Measurements from ENCODE around the gene ZMYND15. TPM values are rescaled to one million over a fixed set of nuclear protein-coding genes. Genes with fewer than 3 reads are reported as not detected.

ZMYND15 gene
- total RNA-seq, 1 experiment from 2014 or later = 2.8 TPM

DNA sequence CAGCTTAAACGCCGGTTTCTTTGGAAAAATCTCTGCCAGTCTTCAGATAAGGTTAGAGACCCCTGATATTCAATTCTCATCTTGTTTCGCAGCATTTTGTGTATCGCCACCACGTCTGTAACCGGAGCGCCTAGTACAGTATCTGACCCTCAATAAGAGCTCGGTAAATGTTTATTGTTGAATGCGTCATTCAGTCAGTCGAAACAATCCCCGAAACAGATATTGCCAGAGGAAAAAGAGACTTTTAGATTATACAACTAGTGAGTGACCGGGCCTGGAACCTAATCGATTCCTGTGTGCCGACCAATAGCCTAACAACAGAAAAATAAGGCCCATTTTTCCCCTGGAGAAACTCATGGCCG, 36.3 kb upstream of the ZMYND15 start:
- Histone ChIP-seq H3K4me1 (ENCODE audit: control insufficient read depth in 1 of 2, insufficient read depth in 2 of 2, low read length in 2 of 2) (peaks cover 5 to 35% of the 10 kb centered on the region in 2 experiments), H3K79me2 (ENCODE audit: insufficient read depth, low read length) (peaks cover 66% of the 10 kb centered on the region), H3K4me2 (ENCODE audit: low read length) (peak overlapping the region; percentile 96), H3K9ac (ENCODE audit: low read length) (peak overlapping the region; percentile 100), H3K36me3 (ENCODE audit: control insufficient read depth in 1 of 2, insufficient read depth in 2 of 2, low read length in 2 of 2) (no peaks in the 10 kb centered on the region), H2AFZ (ENCODE audit: low read depth, low read length, poor library complexity, severe bottlenecking) (no peak overlapping the region), H3K9me2 (ENCODE audit: insufficient read depth) (no peaks in the 10 kb centered on the region), H3K9me3 (ENCODE audit: control insufficient read depth in 1 of 2, insufficient read depth in 1 of 2, low read depth in 1 of 2, low read length in 2 of 2) (no peaks in the 10 kb centered on the region), H3K27ac (ENCODE audit: low read depth, low read length) (peak overlapping the region; percentile 72), H3K27me3 (ENCODE audit: insufficient read depth, low read length) (no peaks in the 10 kb centered on the region), H3K4me3 (replicated peaks in 1 of 2; ENCODE audit: low read depth in 1 of 2, low read length in 2 of 2) (peak overlapping the region; percentile 99 to 100), H4K20me1 (ENCODE audit: insufficient read depth) (no peaks in the 10 kb centered on the region)
- ChIA-PET POLR2A (no interaction called here), RAD21 (ENCODE audit: low non-redundant PET in 1 of 2, low total read pairs in 2 of 2, uncharacterized antibody in 2 of 2, unreplicated experiment in 2 of 2) (no interaction called here), CTCF (no interaction called here)
- DNase-seq (ENCODE audit: low read depth, low spot score) (no peak), ATAC-seq (no peak)
- TF ChIP-seq, protein P1, sequence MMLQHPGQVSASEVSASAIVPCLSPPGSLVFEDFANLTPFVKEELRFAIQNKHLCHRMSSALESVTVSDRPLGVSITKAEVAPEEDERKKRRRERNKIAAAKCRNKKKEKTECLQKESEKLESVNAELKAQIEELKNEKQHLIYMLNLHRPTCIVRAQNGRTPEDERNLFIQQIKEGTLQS (IDR thresholded peaks at IDR 0.05) = no peak
- TF ChIP-seq SIN3A (IDR thresholded peaks at IDR 0.05; ENCODE audit: low read depth) (no peak), ZFX (IDR thresholded peaks at IDR 0.05) (no peak), FOSL1 (IDR thresholded peaks at IDR 0.05; ENCODE audit: low read depth) (no peak), SRF (IDR thresholded peaks at IDR 0.05; ENCODE audit: low read depth) (no peak), EZH2phosphoT487 (IDR thresholded peaks at IDR 0.05; ENCODE audit: borderline replicate concordance) (no peak), ZNF274 (IDR thresholded peaks at IDR 0.05; ENCODE audit: low read depth, low read length) (no peak), EZH2 (IDR thresholded peaks at IDR 0.05) (no peak), TCF7L2 (IDR thresholded peaks at IDR 0.05; ENCODE audit: borderline replicate concordance, extremely low read depth, insufficient read depth, insufficient read length) (no peak), YY1 (IDR thresholded peaks at IDR 0.05; ENCODE audit: extremely low read depth, insufficient replicate concordance, low read depth, low read length) (no peak)
- TF ChIP-seq, protein P2, sequence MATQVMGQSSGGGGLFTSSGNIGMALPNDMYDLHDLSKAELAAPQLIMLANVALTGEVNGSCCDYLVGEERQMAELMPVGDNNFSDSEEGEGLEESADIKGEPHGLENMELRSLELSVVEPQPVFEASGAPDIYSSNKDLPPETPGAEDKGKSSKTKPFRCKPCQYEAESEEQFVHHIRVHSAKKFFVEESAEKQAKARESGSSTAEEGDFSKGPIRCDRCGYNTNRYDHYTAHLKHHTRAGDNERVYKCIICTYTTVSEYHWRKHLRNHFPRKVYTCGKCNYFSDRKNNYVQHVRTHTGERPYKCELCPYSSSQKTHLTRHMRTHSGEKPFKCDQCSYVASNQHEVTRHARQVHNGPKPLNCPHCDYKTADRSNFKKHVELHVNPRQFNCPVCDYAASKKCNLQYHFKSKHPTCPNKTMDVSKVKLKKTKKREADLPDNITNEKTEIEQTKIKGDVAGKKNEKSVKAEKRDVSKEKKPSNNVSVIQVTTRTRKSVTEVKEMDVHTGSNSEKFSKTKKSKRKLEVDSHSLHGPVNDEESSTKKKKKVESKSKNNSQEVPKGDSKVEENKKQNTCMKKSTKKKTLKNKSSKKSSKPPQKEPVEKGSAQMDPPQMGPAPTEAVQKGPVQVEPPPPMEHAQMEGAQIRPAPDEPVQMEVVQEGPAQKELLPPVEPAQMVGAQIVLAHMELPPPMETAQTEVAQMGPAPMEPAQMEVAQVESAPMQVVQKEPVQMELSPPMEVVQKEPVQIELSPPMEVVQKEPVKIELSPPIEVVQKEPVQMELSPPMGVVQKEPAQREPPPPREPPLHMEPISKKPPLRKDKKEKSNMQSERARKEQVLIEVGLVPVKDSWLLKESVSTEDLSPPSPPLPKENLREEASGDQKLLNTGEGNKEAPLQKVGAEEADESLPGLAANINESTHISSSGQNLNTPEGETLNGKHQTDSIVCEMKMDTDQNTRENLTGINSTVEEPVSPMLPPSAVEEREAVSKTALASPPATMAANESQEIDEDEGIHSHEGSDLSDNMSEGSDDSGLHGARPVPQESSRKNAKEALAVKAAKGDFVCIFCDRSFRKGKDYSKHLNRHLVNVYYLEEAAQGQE (IDR thresholded peaks at IDR 0.05; ENCODE audit: low read depth) = no peak
- TF ChIP-seq, protein P3, sequence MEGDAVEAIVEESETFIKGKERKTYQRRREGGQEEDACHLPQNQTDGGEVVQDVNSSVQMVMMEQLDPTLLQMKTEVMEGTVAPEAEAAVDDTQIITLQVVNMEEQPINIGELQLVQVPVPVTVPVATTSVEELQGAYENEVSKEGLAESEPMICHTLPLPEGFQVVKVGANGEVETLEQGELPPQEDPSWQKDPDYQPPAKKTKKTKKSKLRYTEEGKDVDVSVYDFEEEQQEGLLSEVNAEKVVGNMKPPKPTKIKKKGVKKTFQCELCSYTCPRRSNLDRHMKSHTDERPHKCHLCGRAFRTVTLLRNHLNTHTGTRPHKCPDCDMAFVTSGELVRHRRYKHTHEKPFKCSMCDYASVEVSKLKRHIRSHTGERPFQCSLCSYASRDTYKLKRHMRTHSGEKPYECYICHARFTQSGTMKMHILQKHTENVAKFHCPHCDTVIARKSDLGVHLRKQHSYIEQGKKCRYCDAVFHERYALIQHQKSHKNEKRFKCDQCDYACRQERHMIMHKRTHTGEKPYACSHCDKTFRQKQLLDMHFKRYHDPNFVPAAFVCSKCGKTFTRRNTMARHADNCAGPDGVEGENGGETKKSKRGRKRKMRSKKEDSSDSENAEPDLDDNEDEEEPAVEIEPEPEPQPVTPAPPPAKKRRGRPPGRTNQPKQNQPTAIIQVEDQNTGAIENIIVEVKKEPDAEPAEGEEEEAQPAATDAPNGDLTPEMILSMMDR (IDR thresholded peaks at IDR 0.05 in 2 of 3, conservative IDR thresholded peaks at IDR 0.05 in 1 of 3; ENCODE audit: borderline replicate concordance in 1 of 3, insufficient read depth in 1 of 3, low read depth in 2 of 3, low read length in 2 of 3) = no peak
- TF ChIP-seq, protein P4, sequence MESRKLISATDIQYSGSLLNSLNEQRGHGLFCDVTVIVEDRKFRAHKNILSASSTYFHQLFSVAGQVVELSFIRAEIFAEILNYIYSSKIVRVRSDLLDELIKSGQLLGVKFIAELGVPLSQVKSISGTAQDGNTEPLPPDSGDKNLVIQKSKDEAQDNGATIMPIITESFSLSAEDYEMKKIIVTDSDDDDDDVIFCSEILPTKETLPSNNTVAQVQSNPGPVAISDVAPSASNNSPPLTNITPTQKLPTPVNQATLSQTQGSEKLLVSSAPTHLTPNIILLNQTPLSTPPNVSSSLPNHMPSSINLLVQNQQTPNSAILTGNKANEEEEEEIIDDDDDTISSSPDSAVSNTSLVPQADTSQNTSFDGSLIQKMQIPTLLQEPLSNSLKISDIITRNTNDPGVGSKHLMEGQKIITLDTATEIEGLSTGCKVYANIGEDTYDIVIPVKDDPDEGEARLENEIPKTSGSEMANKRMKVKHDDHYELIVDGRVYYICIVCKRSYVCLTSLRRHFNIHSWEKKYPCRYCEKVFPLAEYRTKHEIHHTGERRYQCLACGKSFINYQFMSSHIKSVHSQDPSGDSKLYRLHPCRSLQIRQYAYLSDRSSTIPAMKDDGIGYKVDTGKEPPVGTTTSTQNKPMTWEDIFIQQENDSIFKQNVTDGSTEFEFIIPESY (IDR thresholded peaks at IDR 0.05; ENCODE audit: extremely low read depth, insufficient replicate concordance, low read length) = no peak
- TF ChIP-seq, protein P5, sequence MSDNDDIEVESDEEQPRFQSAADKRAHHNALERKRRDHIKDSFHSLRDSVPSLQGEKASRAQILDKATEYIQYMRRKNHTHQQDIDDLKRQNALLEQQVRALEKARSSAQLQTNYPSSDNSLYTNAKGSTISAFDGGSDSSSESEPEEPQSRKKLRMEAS (IDR thresholded peaks at IDR 0.05) = no peak
- BruUV-seq (replicated peaks) = no TSS peak
- intact Hi-C loops (cut with micrococcal nuclease) = no loop called here
